IPS DF 4.7 (cell line): ENCODE measurements around the gene CCDC126.
"Not testable (repeated sequence)": the region's sequence is repeated elsewhere in the genome, so short reads cannot be mapped to it uniquely, and the experiment has no call there.

ENCODE experiments used
- DNase-seq: peaks from one replicate; pipeline ENCODE4 v3.0.0-alpha.2; 2013; ENCODE audit warnings: low spot score; ENCODE audit errors: extremely low read depth

Gene CCDC126

GRCh38 chr7:23597094-23598091, at the start of gene CCDC126:
Gene CCDC126 (plus strand): TSS chr7:23597382. CDS start chr7:23611316, 13,934 bp downstream.
- DNase-seq = peak; percentile 71

- DNase-seq = no peak
Observed at GRCh38 chr7:23547662-23548061, 49.5 kb upstream of the CCDC126 start.

GRCh38 chr7:23558303-23558702, 38.9 kb upstream of the CCDC126 start:
- no peak for DNase-seq

GRCh38 chr7:23570592-23571200, 26.5 kb upstream of the CCDC126 start:
- DNase-seq = peak; percentile 88

GRCh38 chr7:23581975-23582374, 15.2 kb upstream of the CCDC126 start:
- DNase-seq = not testable (repeated sequence)

- DNase-seq = not testable (repeated sequence)
Observed at GRCh38 chr7:23585304-23585703, 11.9 kb upstream of the CCDC126 start.

GRCh38 chr7:23586159-23586558, 11.0 kb upstream of the CCDC126 start:
- DNase-seq = no peak

- no peak for DNase-seq
Observed at GRCh38 chr7:23590529-23590928, 6.7 kb upstream of the CCDC126 start.

- no peak for DNase-seq
Observed at GRCh38 chr7:23593706-23594105, 3.5 kb upstream of the CCDC126 start.

GRCh38 chr7:23594879-23595604, 2.1 kb upstream of the CCDC126 start:
- DNase-seq = no peak

GRCh38 chr7:23598296-23598695, 1.1 kb downstream of the CCDC126 start:
- no peak for DNase-seq

GRCh38 chr7:23600236-23600635, 3.1 kb downstream of the CCDC126 start:
- no peak for DNase-seq

- DNase-seq = no peak
Observed at GRCh38 chr7:23603632-23604295, 6.6 kb downstream of the CCDC126 start.

GRCh38 chr7:23604296-23604640, 7.1 kb downstream of the CCDC126 start:
- no peak for DNase-seq

- no peak for DNase-seq
Observed at GRCh38 chr7:23607130-23607529, 9.9 kb downstream of the CCDC126 start.

GRCh38 chr7:23607866-23608265, 10.7 kb downstream of the CCDC126 start:
- DNase-seq = no peak

- DNase-seq = no peak
Observed at GRCh38 chr7:23615331-23615730, 18.1 kb downstream of the CCDC126 start.

GRCh38 chr7:23616593-23616992, 19.4 kb downstream of the CCDC126 start:
- no peak for DNase-seq

GRCh38 chr7:23617482-23617881, 20.3 kb downstream of the CCDC126 start:
- DNase-seq = no peak

GRCh38 chr7:23618241-23618640, 21.1 kb downstream of the CCDC126 start:
- no peak for DNase-seq

GRCh38 chr7:23619141-23619540, 22.0 kb downstream of the CCDC126 start:
- no peak for DNase-seq
